ENCODE results near the gene PIK3R6.

PIK3R6 gene

GRCh38 chr17:8883353-8883752, 15.9 kb upstream of the PIK3R6 start:
- Histone ChIP-seq H3K4me3 (no peak overlapping the region), H3K9ac (ENCODE audit: insufficient read length) (no peak overlapping the region), H3K9me3 (ENCODE audit: low read depth, low read length) (no peaks in the 10 kb centered on the region), H3K36me3 (ENCODE audit: insufficient read depth, low read length) (no peaks in the 10 kb centered on the region), H3K27ac (no peak overlapping the region)
- no peak for DNase-seq (ENCODE audit: low read depth, low spot score)
- TF ChIP-seq FOXP2 (optimal IDR thresholded peaks at IDR 0.05; ENCODE audit: control extremely low read depth, extremely low read length, insufficient read depth) (no peak), EZH2 (IDR thresholded peaks at IDR 0.05) (no peak), POLR2AphosphoS5 (IDR thresholded peaks at IDR 0.05; ENCODE audit: borderline replicate concordance, low read depth, low read length) (no peak)

- no peaks in the 10 kb centered on the region for H3K36me3 ChIP-seq (ENCODE audit: insufficient read depth, low read length)
- H3K9me3 ChIP-seq (ENCODE audit: low read depth, low read length), result no peaks in the 10 kb centered on the region
- TF ChIP-seq EZH2 (IDR thresholded peaks at IDR 0.05) (no peak), POLR2AphosphoS5 (IDR thresholded peaks at IDR 0.05; ENCODE audit: borderline replicate concordance, low read depth, low read length) (no peak), FOXP2 (optimal IDR thresholded peaks at IDR 0.05; ENCODE audit: control extremely low read depth, extremely low read length, insufficient read depth) (no peak)
- H3K27ac ChIP-seq, result no peak overlapping the region
- DNase-seq (ENCODE audit: low read depth, low spot score), result no peak
- no peak overlapping the region for H3K4me3 ChIP-seq
- H3K9ac ChIP-seq (ENCODE audit: insufficient read length), result no peak overlapping the region
These were observed 14.1 kb upstream of the PIK3R6 start for GRCh38 chr17:8881606-8882005.

DNA sequence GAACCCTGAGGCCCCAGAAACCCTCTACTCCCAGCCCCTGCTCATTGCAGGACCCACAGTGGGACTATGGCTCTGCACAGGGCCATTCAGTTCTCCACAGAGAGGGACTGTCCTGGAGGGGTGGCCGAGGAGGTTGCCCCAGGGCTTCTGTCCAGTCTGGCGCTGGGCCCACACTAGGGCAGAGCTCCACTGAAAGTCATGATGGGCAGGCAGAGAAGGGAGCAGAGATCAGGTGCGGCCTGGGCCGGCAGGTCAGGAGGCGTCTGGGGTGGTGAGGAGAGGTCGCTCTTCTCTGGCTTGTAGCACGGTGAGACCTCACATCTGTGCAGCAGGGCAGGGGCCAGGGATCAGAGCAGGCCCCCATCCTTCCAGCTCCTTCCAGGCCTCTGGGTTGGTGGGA, 13.0 kb upstream of the PIK3R6 start:
- Histone ChIP-seq H3K9ac (ENCODE audit: insufficient read length) (no peak overlapping the region), H3K4me3 (no peak overlapping the region), H3K36me3 (ENCODE audit: insufficient read depth, low read length) (no peaks in the 10 kb centered on the region), H3K9me3 (ENCODE audit: low read depth, low read length) (no peaks in the 10 kb centered on the region), H3K27ac (no peak overlapping the region)
- DNase-seq (ENCODE audit: low read depth, low spot score), result no peak
- TF ChIP-seq POLR2AphosphoS5 (IDR thresholded peaks at IDR 0.05; ENCODE audit: borderline replicate concordance, low read depth, low read length), result no peak
- TF ChIP-seq FOXP2 (optimal IDR thresholded peaks at IDR 0.05; ENCODE audit: control extremely low read depth, extremely low read length, insufficient read depth), result no peak
- no peak for TF ChIP-seq EZH2 (IDR thresholded peaks at IDR 0.05)

DNA sequence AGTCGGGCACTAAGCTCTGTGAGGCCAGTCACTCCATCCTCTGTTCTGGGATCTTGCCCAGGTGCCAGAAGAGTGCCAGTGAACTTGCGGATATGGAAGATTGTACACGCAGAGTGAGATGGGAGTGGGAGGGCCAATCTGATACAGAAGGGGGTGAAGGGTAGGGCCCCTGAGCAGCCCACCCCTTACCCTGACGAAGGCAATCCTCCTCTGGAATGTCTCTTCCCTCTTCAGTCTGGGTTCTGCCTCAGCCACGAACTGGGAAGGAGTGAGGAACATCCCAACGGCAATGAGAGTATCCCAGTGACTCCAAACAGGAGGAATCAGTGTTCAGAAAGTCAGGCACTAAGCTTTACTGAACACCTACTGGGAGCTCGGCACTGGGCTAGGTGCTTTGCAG, 11.9 kb upstream of the PIK3R6 start:
- Histone ChIP-seq H3K27ac (no peak overlapping the region), H3K4me3 (no peak overlapping the region), H3K9me3 (ENCODE audit: low read depth, low read length) (no peaks in the 10 kb centered on the region), H3K36me3 (ENCODE audit: insufficient read depth, low read length) (no peaks in the 10 kb centered on the region), H3K9ac (ENCODE audit: insufficient read length) (no peak overlapping the region)
- TF ChIP-seq POLR2AphosphoS5 (IDR thresholded peaks at IDR 0.05; ENCODE audit: borderline replicate concordance, low read depth, low read length) (no peak), EZH2 (IDR thresholded peaks at IDR 0.05) (no peak), FOXP2 (optimal IDR thresholded peaks at IDR 0.05; ENCODE audit: control extremely low read depth, extremely low read length, insufficient read depth) (no peak)
- no peak for DNase-seq (ENCODE audit: low read depth, low spot score)

- no peak for TF ChIP-seq FOXP2 (optimal IDR thresholded peaks at IDR 0.05; ENCODE audit: control extremely low read depth, extremely low read length, insufficient read depth)
- TF ChIP-seq EZH2 (IDR thresholded peaks at IDR 0.05), result no peak
- no peak for TF ChIP-seq POLR2AphosphoS5 (IDR thresholded peaks at IDR 0.05; ENCODE audit: borderline replicate concordance, low read depth, low read length)
- DNase-seq (ENCODE audit: low read depth, low spot score), result no peak
- H3K27ac ChIP-seq, result no peak overlapping the region
- no peaks in the 10 kb centered on the region for H3K36me3 ChIP-seq (ENCODE audit: insufficient read depth, low read length)
- no peak overlapping the region for H3K4me3 ChIP-seq
- no peaks in the 10 kb centered on the region for H3K9me3 ChIP-seq (ENCODE audit: low read depth, low read length)
- H3K9ac ChIP-seq (ENCODE audit: insufficient read length), result no peak overlapping the region
These were observed 10.5 kb upstream of the PIK3R6 start for GRCh38 chr17:8877984-8878383.

DNA sequence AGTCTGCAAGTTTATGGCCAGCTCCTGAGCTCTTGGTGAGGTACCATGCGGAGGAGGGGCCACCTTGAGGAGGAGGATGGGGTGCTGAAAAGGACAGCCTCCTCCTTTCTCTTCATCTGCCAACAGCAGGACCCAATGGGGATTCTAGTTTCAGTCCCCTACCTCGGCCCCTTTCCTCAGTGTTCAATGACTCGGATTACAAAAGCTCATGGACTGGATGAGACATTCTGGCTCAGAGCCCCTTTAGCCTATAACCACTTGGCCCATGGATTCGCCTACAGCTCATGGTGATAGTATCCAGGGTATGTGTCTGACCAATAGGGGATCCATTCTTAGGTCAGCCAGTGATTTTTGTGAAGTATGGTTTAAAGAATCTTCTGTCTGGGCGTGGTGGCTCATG, 8.5 kb upstream of the PIK3R6 start:
- H3K27ac ChIP-seq, result no peak overlapping the region
- H3K9ac ChIP-seq (ENCODE audit: insufficient read length), result no peak overlapping the region
- no peaks in the 10 kb centered on the region for H3K9me3 ChIP-seq (ENCODE audit: low read depth, low read length)
- DNase-seq (ENCODE audit: low read depth, low spot score), result no peak
- TF ChIP-seq FOXP2 (optimal IDR thresholded peaks at IDR 0.05; ENCODE audit: control extremely low read depth, extremely low read length, insufficient read depth) (no peak), EZH2 (IDR thresholded peaks at IDR 0.05) (no peak), POLR2AphosphoS5 (IDR thresholded peaks at IDR 0.05; ENCODE audit: borderline replicate concordance, low read depth, low read length) (no peak)
- H3K4me3 ChIP-seq, result no peak overlapping the region
- no peaks in the 10 kb centered on the region for H3K36me3 ChIP-seq (ENCODE audit: insufficient read depth, low read length)

GRCh38 chr17:8875436-8875835, 8.0 kb upstream of the PIK3R6 start:
- DNase-seq (ENCODE audit: low read depth, low spot score), result no peak
- TF ChIP-seq EZH2 (IDR thresholded peaks at IDR 0.05) (no peak), FOXP2 (optimal IDR thresholded peaks at IDR 0.05; ENCODE audit: control extremely low read depth, extremely low read length, insufficient read depth) (no peak), POLR2AphosphoS5 (IDR thresholded peaks at IDR 0.05; ENCODE audit: borderline replicate concordance, low read depth, low read length) (no peak)
- Histone ChIP-seq H3K27ac (no peak overlapping the region), H3K9ac (ENCODE audit: insufficient read length) (no peak overlapping the region), H3K36me3 (ENCODE audit: insufficient read depth, low read length) (no peaks in the 10 kb centered on the region), H3K4me3 (no peak overlapping the region), H3K9me3 (ENCODE audit: low read depth, low read length) (no peaks in the 10 kb centered on the region)

- Histone ChIP-seq H3K9ac (ENCODE audit: insufficient read length) (no peak overlapping the region), H3K9me3 (ENCODE audit: low read depth, low read length) (no peaks in the 10 kb centered on the region), H3K4me3 (no peak overlapping the region), H3K27ac (no peak overlapping the region), H3K36me3 (ENCODE audit: insufficient read depth, low read length) (no peaks in the 10 kb centered on the region)
- TF ChIP-seq FOXP2 (optimal IDR thresholded peaks at IDR 0.05; ENCODE audit: control extremely low read depth, extremely low read length, insufficient read depth), result no peak
- TF ChIP-seq EZH2 (IDR thresholded peaks at IDR 0.05), result no peak
- TF ChIP-seq POLR2AphosphoS5 (IDR thresholded peaks at IDR 0.05; ENCODE audit: borderline replicate concordance, low read depth, low read length), result no peak
- no peak for DNase-seq (ENCODE audit: low read depth, low spot score)
These were observed 6.6 kb upstream of the PIK3R6 start for GRCh38 chr17:8873801-8874715.
